GM18520 (cell line): ENCODE data around the gene PRRT1B.

ENCODE experiments used
- ATAC-seq: cut with Tn5 transposase; IDR thresholded peaks from one replicate; pipeline ENCODE4 v1.9.1; 2021; ENCODE audit not compliant: unreplicated experiment

PRRT1B gene

DNA sequence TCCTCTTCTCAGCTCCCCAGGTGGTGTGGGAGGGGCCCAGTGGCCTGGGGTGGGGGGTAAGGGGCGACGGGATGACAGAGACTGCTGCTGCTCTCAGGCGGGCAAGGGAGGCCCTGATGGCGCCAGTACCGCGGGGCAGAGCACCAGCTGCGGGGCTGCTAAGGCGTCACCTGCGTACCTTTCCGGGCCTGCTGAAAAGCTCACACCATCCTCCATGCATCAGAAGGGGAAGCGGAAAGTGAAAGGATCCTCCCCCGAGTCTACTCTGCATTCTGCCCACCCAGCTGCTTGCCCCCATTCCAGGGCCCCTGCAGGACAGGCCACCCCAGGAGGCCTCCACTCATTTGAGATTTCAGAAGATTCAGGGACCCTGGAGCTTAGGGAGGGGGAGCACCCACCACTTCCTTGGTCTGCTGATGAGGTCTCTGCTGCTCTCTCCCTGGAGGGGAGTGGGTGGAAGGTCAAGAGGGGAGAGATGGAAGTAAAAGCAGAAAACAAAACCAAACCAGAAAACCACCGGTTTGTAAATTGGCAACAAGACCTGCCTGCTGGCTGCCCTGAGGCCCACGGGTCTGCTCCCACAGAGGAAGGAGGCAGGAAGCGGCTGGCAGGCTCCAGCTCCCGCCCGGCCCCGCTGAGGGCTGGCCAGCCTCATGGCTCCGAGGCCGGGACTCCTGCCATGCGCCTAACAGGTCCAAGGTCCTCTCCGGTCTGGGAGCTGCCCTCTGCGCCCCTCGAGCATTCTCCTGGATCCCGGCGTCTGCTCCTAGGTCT, 33.6 kb downstream of the PRRT1B start:
- ATAC-seq: no peak

DNA sequence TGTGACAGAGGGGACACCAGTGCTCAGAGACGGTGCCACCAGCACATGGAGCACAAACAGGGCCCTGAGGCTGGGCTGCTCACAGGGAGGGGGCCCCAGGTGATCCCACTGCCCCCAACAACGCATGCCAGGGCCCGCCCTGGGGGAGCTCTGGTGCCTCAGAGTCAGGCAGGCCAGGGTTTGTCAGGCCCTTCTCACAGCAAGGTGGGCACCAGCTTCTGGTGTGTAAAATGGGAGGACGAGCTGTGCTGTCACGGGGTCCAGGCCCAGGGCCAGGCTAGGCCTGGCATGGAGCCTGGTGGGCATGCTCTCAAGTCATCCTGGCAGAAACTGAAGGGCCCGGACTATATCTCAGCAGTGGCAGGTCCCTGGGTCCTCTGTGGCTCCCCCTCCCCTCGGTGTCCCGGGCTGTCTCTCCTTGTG, 34.5 kb downstream of the PRRT1B start:
- no peak for ATAC-seq

DNA sequence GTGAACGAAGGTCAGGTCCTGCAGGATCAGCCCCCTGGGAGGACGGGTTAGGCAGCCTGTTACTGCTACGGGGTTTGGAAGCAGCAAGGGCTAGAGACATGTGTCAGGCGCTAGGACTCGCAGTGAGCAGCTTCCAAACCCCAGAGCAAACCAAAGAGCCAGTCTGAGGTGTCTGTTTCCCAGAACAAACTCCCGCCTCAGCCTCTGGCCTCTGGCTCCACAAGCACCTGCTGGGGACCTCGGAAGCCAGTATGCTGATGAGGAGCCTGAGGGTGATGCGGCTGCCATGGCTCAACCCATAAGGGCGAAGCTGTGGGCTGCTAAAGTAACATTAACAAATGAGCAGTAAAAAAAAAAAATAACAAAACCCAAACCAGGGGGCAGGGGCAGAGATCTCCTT, 35.0 kb downstream of the PRRT1B start:
- no peak for ATAC-seq

DNA sequence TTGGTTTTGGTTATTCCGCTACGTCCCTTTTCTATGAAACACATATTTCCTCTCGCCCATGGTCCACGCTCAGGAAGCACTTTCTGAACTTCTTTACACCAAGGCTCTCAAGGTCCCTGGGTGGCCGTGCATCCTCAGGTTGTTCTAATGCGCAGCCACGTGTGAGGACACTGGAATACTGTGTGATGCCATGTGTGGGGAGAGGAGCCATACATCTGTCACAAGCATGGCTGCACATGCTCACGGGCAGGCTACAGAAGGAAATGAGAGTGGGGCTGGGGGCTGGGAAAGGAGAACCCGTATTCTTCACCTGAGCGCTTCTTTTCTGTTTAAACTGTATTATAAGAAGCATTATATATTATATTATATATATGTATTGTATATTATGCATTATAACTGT, 36.7 kb downstream of the PRRT1B start:
- no peak for ATAC-seq

DNA sequence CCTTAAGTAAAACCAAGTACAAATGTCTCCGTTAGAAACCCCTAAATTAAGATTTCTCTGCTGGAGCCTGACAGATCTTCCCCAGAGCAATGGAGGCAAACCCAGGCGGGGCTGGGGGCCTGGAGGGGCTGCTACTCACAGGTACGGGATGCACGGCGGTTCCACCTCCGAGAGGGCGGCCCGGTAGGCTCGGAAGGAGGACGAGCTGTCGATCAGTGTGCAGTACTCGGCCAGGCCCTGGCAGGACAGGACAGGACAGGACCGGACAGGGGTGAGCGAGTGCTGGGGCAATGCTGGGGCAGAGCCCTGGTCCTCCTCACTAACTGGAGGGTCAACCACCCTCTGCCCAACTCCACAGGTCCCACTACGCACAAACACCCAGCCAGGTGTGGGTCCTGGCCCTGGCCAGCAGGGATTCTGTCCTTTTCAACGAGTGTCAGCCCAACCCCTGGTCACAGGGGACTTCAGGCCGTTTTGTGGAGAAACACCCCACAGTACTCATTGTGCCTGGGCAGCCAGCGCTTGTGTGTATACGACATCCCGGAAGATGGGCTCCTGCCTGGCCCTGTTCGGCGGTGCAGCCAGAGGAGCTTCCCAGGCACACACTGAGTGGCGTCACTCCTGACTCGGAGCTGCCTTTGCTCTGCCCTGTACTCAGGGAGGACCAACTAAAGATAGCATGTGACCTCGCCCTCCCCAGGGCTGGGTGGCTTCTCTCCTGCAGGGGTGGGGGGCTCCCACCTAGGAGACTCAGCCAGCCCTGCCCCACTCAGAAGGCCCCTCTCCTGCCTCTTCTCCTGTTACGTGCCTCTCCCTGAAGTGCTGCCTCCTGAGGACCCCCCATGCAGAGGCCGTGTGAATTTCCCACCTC, 37.4 kb downstream of the PRRT1B start:
- ATAC-seq: no peak

DNA sequence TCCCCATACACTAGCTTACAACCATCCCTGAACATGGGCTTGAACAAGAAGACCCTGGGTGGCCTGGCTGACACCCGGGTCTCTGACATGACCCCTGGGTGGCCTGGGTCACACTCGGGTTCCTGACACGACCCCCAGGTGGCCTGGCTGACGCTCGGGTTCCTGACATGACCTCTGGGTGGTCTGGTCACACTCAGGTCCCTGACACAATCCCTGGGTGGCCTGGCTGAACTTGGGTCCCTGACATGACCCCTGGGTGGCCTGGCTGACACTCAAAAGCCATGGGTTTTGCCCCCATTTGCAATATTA, 38.0 kb downstream of the PRRT1B start:
- no peak for ATAC-seq

DNA sequence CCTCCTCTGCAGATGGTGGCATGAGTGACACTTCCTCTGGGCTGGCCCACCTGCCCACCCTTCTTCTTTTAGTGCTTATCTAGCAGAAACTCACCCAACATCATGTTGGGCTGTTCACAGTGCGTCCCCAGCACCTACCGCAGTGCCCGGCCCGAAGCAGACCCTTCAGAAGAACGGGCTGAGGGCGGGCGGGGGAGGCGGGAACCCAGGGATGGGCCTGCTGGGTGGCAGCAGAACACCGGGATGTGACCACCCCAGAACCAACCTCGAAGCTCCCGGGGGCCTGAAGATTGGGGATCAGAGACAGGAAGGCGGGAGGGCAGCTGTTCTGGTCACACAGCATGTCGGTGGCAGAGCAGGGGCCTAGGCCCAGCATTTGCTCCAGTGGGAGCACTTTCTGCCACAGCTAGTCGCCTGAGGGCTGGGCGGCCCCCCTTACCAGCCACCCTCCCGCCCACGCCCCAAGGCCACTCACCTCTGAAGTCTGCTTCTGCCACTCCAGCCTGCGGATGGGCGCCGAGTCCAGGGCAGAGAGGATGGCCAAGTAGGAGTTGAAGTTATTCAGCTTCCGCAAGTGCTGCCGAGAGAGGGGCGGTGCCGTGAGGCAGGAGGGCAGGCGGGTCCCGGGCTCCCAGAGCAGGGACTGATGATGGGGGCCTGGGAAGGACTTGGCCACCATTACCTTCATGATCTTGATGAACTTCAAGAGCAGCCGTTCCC, 38.7 kb downstream of the PRRT1B start:
- ATAC-seq: no peak

DNA sequence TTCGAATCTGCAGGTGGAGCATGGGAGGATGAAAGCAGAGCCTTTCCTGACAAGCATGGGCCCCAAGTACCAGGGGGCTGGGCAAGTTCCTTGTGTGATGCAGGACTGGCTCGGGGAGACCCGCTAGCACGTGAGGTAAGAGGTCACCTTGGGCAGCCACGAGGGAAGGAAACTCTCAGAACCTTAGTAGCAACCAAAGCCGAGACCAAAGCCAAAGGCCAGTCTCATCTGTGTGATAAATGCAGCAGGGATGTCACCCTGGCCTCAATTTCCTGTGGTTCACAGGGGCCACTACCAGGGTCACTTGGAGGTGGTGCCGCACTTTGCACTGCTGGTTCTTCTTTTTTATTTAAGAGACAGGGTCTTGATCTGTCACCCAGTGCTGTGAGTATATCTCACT, 39.5 kb downstream of the PRRT1B start:
- no peak for ATAC-seq

DNA sequence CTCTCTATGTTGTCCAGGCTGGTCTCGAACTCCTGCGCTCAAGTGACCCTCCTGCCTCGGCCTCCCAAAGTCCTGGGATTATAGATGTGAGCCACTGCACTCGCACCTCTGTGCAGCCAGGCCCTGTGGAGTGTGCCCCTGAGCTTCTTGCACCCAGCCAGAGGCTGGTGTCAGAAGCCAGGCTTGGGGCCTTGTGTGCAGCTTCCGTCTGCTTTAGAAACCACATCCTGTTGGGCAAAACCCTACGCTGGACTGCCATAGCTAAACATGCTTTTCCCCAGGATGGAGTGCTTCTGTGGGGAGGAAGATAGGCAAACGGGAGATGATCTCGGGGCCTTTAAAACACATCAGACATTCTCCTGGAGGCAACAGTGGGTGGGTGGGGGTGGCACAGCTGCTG, 40.1 kb downstream of the PRRT1B start:
- ATAC-seq: no peak

DNA sequence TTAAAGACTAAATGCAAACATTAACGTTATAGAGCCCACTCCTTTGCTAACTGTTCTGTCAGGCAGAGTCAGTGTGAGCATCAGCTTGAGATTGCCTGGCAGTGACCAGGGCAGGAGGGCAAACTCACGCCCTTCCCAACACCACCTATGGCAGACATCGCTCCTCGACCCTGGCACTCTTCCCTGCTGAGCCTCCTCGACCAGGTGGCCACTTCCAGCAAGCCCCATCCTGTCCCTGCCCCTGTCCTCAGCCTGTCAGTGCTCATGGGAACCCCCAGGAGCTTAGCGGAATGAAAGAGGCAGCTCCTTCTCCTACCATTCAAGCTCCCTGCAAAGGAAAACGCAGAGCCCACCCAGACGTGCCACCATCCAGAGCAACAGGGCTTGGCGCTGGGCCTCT, 42.0 kb downstream of the PRRT1B start:
- no peak for ATAC-seq

DNA sequence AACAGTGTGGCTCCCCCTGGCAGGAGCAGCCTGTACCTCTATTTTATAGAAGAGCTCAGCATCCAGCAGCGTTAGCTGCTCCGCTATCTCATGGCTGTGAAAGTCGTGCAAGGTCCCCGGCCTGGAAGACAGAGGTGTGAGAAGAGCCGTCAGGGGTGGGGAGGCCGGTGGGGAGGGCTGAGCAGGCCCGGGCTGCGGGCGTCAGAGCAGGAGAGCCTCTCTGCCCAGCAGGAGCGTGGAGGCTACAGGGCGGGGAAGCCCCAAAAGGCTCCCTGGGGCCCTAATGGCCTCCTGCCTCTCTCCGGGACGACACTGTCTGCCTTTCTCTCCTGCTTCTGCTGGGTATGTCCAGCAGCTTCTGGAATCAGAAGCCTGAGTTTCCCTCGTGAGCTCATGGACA, 42.6 kb downstream of the PRRT1B start:
- no peak for ATAC-seq

DNA sequence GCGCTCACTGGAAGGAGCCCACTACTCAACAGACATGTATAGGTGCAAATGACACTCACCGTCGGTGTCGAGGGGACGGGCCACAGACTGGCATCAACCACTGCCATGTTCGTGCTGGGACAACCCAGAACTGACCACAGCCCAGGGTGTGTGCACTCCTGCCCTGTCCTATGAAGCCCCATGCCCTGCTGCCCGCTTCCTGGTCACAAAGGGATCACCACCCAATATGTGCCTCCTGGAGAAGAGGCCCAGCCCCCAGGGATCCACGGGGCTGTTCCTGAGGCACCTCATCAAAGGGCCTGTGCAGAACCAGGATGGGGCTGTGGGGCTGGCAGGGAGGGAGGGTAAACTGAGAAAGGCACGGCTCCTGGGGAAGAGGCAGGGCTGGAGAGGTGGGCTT, 43.1 kb downstream of the PRRT1B start:
- no peak for ATAC-seq

DNA sequence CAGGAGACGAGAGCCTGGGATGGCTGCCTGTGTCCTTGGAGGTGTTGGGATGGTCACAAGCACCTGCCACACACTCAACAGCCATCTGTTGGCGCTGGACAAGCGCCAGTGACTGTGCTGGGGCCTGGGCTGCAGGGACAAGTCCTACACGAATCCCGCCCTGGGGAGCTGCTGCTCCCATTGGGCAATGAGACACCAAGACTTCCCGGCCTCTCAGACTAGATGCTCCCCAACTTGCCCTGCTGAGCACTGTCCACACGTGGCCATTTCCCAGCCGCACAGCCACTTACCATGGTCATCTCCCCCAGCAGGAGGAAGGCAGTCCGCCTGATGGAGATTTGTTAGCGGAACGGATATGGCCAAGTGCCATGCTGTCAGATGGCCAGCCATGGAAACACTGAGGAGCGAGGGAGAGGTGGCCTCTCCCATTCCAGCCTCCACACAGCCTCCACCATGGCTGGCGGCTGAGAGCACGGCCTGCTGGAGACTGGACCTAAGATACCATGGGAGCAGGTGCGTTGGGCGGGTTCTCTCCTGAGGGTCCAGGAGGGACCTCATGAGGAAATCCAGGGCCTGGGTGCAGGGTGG, 43.9 kb downstream of the PRRT1B start:
- ATAC-seq: no peak

DNA sequence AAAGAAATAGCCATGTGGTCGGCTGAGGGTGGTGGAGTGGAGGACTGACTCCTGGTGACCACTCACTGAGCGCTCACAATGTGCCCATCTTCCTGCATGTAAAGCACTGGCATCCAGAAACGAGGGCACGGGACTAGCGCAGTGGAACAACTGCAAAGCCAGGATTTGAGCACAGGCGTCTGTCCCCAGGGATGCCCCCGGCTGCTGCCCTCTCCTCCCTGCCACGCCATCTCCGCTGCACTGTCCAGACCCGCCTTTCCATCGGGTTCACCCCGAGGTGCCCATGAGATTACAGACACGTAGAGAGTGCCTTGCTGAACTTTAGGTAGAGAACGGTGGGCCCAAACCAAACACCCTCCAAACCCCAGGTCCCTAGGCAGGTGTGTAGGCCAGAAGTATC, 44.7 kb downstream of the PRRT1B start:
- no peak for ATAC-seq

DNA sequence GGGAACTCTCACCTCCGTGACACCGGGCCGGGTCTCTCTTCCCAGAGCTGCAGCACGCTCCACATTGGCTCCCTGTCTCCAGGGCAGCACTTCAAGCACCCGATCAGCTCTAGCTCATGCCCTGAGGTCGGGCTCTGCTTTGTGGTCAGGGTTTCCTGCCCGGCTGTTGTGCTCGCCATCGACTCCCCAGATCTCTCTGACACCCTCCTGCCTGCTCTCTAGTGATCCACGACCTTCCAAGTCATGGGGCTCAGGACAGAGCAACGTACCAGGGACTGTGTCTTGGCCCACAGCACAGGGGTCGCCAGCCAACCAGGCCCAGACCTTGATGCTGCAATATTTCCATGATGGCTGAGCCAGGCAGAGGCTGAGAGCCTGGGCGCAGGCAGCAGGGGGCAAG, 45.1 kb downstream of the PRRT1B start:
- ATAC-seq: no peak

DNA sequence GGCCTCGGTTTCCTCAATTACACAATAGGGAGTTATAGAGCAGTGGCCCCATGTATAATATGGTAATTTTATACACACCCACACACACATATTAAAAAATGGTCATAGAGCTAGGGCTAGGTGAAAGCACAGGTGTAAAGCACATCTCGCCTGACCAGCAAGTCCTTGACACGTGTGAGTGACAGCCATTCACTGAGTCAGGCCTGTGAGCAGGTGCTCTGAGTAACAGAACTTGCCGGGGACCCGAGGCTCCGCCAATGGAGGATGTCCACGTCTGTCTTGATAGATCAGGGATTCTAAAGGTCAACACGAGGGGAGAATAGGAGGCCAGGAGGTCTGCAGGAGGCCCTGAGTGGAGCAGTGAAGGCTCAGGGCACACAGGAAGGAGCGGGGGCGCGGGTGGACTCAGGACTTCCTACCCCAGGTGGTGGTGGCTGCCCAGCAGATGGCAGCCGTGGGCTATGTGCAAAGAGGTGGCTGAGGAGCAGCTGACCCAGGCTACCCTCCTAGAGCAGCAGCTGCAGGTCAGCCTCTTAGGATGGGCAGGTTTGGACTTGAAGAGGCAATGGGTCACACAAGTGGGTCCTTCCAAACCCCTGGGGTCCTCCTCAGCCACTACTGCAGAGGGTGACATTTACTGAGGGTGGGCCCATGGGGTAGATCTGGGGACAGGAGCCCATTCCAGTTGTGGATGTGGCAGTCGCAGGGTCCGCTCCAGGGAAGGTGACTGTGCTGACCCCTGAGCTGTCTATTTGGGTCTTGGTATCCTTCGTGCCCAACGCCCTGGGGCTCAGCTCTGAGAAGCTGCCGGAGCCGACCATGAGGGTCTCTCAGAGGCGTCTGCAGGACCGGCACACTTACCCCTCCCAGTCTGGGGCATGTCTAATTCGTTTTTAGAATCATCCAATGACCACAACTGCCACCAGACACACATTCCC, 45.9 kb downstream of the PRRT1B start:
- no peak for ATAC-seq

DNA sequence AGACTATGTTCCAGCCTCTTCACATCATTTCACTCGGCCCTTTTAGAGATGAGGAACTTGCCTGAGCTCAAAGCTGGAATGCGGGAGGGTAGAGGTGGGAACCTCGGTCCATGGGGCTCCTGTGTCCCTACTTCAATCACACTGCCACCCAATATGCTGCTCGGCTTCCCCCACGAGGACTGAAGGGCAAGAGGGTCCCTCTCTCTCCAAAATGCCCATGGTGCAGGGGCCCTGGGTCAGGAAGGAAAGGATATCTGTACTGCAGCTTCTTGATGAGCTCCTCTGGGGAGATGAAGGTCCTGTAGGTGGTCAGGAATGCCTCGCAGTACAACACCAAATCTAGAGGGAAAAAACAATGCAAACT, 46.5 kb downstream of the PRRT1B start:
- no peak for ATAC-seq

DNA sequence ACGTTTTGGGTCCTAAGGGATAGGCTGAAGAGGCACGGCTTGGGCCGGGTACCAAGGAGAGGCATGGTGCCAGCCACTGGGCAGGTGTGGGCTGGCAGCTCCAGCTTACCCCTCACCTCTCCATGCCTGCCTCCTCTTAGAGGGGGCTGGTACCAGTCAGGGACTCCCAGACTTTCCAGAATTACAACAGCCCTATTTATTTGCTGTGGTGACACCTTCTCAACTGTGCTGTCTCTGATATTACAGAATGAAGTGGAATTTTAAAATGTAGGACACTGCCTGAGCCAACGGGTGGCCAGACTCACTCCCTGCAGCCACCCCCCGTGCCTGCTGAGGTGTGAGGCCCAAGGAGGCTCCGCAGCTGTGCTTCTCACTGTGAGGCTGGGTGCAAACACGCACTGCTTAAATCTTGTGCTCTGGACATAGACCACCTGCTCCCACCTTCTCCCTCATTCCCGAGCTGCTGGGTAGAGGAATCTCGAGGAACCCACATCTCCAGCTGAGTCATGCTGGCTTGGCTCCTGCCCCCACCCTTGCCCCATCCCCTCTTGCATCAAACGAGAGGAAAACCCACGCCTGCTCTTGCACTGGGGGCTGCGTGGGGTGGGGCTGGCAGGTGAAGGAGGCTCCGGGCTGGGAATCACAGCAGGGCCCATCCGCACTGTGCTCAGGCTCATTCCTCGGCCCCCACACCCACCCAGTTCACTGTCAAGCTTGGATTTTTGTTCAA, 47.9 kb downstream of the PRRT1B start:
- ATAC-seq: no peak

DNA sequence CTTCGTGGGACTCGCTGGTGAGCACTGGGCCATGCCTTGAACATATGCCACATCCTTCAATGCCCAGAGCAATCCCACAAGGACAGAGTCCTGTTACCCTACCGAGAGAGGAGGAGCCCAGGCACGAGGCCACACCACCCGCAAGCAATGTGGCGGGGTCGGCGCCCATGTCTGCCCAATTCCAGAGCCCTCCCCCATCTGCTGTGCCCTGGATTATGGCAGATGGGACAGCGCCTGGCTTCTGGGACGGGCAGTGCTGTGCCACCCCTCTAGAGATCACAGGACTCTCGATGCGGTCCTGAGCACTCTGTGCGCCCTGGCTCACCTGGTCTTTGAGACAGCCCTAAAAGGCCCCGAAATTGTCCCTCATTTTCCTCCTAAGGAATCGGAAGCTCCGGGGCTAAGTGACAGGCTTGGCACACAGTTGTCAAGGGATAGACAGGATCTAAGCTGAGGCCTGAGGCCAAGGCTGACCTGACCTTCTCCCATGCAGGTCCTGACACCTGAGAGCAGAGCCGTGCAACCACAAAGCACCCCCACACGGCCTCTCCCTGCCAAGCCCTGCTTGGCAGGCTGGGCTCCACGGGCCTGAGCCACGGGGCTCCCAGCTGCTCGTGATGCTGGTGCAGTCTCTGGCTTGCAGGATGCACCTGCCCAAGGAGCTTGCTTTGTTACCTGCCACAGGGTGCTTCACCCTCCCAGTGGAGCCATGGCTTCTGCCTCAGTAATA, 48.8 kb downstream of the PRRT1B start:
- no peak for ATAC-seq
